ENCODE measurements around the gene SPON1. TPM values are rescaled to one million over a fixed set of nuclear protein-coding genes. Genes with fewer than 3 reads are reported as not detected.
A peak's percentile ranks its signal among the peaks of the same experiment; 100 is the strongest.

The SPON1 gene
- total and polyA plus RNA-seq, 8 donors = 9.3 to 122 (median 26.9) TPM

DNA sequence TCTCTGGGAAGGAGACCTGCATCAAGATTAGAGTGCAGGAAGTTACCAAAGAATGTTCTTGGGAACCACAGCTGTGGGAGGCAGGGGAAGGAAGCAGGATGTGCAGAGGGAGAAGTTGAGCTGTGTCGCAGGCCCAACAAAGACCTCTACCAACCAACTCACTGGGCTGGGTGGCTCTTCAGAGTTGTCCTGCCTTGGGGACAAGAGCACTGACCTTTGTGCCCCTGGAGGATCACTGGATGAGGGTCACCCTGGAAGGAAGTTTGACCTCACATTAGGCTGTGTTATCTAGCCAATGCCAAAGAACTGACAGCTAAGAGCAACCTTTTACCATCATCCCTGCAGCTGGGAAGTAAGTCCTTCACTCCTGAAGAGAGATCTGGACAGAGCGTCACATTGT is 265.8 kb downstream of the SPON1 start:
- H3K4me3 ChIP-seq = no peak overlapping the region
- H3K27ac ChIP-seq = no peak overlapping the region
- intact Hi-C loops (cut with DNase I; ENCODE audit: low total_unique reads) = no loop called here
- H3K4me1 ChIP-seq = peaks cover 0 to 12% (median 5%) of the 10 kb centered on the region in 4 donors
- no peak for DNase-seq
- WGBS, 5 donors = 70 to 96% (median 88%) methylated on average over 2 of the region's 2 CpGs
- TF ChIP-seq EP300 (IDR thresholded peaks at IDR 0.05) = no peak
- H3K27me3 ChIP-seq = peaks cover 0 to 5% (median 0%) of the 10 kb centered on the region in 3 donors
- peaks cover 0 to 8% (median 2%) of the 10 kb centered on the region in 4 donors for H3K9me3 ChIP-seq
- H3K36me3 ChIP-seq = no peaks in the 10 kb centered on the region

DNA sequence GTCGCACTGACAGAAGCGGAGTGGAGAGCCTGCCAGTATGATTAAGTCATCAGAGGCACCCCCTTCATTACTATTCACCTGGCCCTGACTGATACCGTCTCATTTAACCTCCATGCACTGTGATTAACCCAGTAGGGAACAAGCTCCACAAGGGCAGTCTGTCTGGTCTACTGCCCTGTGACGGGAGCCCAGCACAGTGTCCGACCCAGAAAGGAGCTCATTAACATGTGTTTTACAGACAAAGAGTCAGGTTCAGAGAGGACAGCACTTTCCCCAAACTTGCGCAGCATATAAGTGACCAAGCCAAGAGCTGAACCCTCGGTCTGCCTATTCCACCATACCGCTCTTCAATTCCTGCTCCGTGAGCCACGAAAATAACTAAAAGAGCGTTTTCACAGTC is 266.9 kb downstream of the SPON1 start:
- H3K9me3 ChIP-seq = peaks cover 0 to 8% (median 2%) of the 10 kb centered on the region in 4 donors
- peaks cover 0 to 2% (median under 1%) of the 10 kb centered on the region in 4 donors for H3K4me1 ChIP-seq
- no peak overlapping the region for H3K27ac ChIP-seq
- H3K27me3 ChIP-seq = peaks cover 0 to 5% (median 0%) of the 10 kb centered on the region in 3 donors
- DNase-seq = no peak
- WGBS, 5 donors = 62 to 73% (median 67%) methylated on average over 11 of the region's 11 CpGs
- no peak overlapping the region for H3K4me3 ChIP-seq
- TF ChIP-seq EP300 (IDR thresholded peaks at IDR 0.05) = no peak
- TF ChIP-seq, protein P1, sequence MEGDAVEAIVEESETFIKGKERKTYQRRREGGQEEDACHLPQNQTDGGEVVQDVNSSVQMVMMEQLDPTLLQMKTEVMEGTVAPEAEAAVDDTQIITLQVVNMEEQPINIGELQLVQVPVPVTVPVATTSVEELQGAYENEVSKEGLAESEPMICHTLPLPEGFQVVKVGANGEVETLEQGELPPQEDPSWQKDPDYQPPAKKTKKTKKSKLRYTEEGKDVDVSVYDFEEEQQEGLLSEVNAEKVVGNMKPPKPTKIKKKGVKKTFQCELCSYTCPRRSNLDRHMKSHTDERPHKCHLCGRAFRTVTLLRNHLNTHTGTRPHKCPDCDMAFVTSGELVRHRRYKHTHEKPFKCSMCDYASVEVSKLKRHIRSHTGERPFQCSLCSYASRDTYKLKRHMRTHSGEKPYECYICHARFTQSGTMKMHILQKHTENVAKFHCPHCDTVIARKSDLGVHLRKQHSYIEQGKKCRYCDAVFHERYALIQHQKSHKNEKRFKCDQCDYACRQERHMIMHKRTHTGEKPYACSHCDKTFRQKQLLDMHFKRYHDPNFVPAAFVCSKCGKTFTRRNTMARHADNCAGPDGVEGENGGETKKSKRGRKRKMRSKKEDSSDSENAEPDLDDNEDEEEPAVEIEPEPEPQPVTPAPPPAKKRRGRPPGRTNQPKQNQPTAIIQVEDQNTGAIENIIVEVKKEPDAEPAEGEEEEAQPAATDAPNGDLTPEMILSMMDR (IDR thresholded peaks at IDR 0.05) = no peak
- TF ChIP-seq POLR2A (IDR thresholded peaks at IDR 0.05) = no peak
- no peak for TF ChIP-seq POLR2AphosphoS5 (IDR thresholded peaks at IDR 0.05)
- intact Hi-C loops (cut with DNase I; ENCODE audit: low total_unique reads) = no loop called here
- no peaks in the 10 kb centered on the region for H3K36me3 ChIP-seq

DNA sequence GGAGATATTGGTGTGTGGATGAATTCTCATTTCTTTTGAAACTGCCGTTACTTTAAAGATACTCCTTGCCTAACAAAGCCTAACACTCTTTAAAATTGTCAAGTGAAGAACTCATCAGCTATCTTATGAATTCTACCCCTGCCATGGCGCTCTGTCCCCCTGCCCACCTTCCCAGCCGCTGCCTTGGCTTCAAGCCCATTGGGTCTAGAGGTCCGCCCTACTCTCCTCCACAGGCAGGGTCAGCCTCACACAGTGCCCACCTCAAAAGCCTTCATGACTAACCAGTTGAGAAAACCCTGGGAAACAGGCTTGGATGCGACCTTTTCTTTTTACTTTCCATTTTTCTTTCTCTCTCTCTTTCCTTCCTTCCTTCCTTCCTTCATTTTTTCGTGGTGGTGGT is 267.9 kb downstream of the SPON1 start:
- H3K27ac ChIP-seq = no peak overlapping the region
- DNase-seq = no peak
- H3K27me3 ChIP-seq = peaks cover 0 to 5% (median 0%) of the 10 kb centered on the region in 3 donors
- no peaks in the 10 kb centered on the region for H3K36me3 ChIP-seq
- TF ChIP-seq POLR2A (IDR thresholded peaks at IDR 0.05) (no peak), EP300 (IDR thresholded peaks at IDR 0.05) (no peak), POLR2AphosphoS5 (IDR thresholded peaks at IDR 0.05) (no peak)
- TF ChIP-seq, protein P1 (IDR thresholded peaks at IDR 0.05) = no peak
- H3K4me1 ChIP-seq = no peaks in the 10 kb centered on the region
- no peak overlapping the region for H3K4me3 ChIP-seq
- peaks cover 0 to 8% (median 2%) of the 10 kb centered on the region in 4 donors for H3K9me3 ChIP-seq
- WGBS, 5 donors = 65 to 84% (median 72%) methylated on average over 6 of the region's 6 CpGs
- intact Hi-C loops (cut with DNase I; ENCODE audit: low total_unique reads) = no loop called here

DNA sequence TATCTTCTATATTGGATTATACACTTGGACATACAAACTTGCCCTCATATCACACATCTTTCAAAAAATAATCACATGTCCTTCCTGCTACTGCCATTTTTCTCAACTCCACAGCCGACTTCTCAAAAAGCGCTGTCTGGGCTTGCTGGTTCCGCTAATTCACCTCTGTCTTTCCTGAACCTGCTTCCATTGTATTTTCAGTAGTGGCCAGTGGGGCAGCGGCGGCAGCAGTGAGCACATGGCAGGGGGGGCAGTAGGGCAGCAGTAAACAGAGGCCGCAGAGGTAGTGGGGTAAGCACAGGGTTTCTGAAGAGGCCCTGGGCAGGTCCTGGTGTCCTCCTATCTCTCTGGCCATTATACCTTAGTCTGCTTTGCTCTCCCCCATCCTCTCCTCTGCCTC is 270.1 kb downstream of the SPON1 start:
- Histone ChIP-seq H3K27ac (no peak overlapping the region), H3K27me3 (peaks cover 0 to 5% (median 0%) of the 10 kb centered on the region in 3 donors), H3K36me3 (no peaks in the 10 kb centered on the region), H3K9me3 (no peaks in the 10 kb centered on the region), H3K4me3 (no peak overlapping the region), H3K4me1 (peaks cover 0 to 7% (median 0%) of the 10 kb centered on the region in 4 donors)
- no peak for DNase-seq
- 51 to 70% (median 64%) methylated on average over 6 of the region's 6 CpGs for WGBS, 5 donors
- TF ChIP-seq POLR2AphosphoS5 (IDR thresholded peaks at IDR 0.05) (no peak), POLR2A (IDR thresholded peaks at IDR 0.05) (no peak)
- TF ChIP-seq, protein P1 (IDR thresholded peaks at IDR 0.05) = peak in 1 of 7 experiments; percentile 14
- intact Hi-C loops (cut with DNase I; ENCODE audit: low total_unique reads) = no loop called here

DNA sequence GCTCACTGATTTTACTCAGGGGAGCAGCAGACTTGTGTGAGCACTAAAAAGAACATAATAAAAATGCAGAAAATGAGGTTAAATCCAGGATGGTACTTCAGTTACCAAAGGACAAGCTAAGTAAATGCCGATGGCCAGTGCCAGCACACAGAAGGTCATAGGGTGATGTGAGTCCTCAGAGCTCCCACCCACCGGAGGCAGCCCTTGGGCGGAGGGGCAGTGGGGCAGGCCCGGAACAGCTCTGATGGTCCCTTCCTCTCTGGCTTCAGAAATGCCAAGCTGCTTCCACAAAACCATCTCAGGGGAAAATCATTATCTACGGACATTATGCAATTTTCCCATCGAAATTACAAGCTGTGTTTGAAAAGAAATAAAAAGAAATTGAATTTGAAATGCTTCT is 271.9 kb downstream of the SPON1 start:
- no peak for TF ChIP-seq POLR2A (IDR thresholded peaks at IDR 0.05)
- TF ChIP-seq, protein P1 (IDR thresholded peaks at IDR 0.05) = no peak
- TF ChIP-seq EP300 (IDR thresholded peaks at IDR 0.05) = no peak
- TF ChIP-seq POLR2AphosphoS5 (IDR thresholded peaks at IDR 0.05) = no peak
- intact Hi-C loops (cut with DNase I; ENCODE audit: low total_unique reads) = no loop called here
- Histone ChIP-seq H3K9me3 (no peaks in the 10 kb centered on the region), H3K4me3 (no peak overlapping the region), H3K4me1 (peaks cover 0 to 11% (median 0%) of the 10 kb centered on the region in 4 donors), H3K27me3 (peaks cover 0 to 5% (median 0%) of the 10 kb centered on the region in 3 donors), H3K36me3 (no peaks in the 10 kb centered on the region), H3K27ac (no peak overlapping the region)
- no peak for DNase-seq
- WGBS, 5 donors = 71 to 86% (median 85%) methylated on average over 5 to 6 of the region's 6 CpGs
